ENCODE measurements around the gene SENP6. TPM values are rescaled to one million over a fixed set of nuclear protein-coding genes. Genes with fewer than 3 reads are reported as not detected.

The SENP6 gene
- total RNA-seq, 1 experiment from 2014 or later: 94.9 TPM

DNA sequence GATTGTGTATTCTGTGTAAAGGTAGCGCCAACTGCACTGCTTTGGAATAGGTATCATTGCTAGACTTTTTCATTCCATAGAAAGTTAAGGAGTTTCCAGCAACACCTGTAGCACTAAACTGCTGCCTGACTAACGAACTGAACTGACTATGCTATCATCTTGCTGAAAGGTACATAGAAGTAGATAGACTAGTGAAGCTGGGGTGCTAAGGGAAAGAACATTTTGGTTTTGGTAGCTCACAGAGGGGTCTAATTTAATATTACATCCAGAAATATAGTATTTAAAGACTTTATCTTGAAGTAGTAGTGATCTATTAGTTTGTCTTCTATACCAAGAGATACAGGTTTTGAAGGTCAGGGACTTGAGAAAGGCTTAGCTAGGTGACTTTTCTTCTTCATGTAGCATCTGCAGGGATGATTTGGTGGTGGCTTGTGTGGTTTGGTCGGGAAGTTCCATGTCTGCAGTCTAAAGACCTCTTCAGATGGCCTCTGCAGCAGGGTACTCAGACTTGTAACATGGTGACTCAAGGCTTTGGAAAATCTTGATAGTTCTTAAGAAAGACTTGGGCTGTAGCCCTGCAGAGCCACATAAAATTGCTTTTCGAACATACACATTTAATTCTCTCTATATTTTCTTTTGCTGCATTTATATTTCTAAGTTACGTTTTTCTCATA, 10.2 kb downstream of the SENP6 start:
- Mint-ChIP-seq H3K9me3 (ENCODE audit: unreplicated experiment) (no peaks in the 10 kb centered on the region), H3K27ac (ENCODE audit: unreplicated experiment) (no peak overlapping the region), H3K36me3 (ENCODE audit: insufficient read depth, unreplicated experiment) (no peaks in the 10 kb centered on the region), H3K4me3 (ENCODE audit: unreplicated experiment) (no peak overlapping the region), H3K27me3 (ENCODE audit: insufficient read depth, unreplicated experiment) (no peaks in the 10 kb centered on the region), H3K4me1 (ENCODE audit: low read depth, unreplicated experiment) (peaks cover 14% of the 10 kb centered on the region)
- ChIA-PET CTCF (no interaction called here), POLR2A (no interaction called here)
- Histone ChIP-seq H3K4me1 (no peaks in the 10 kb centered on the region), H3K9me3 (no peaks in the 10 kb centered on the region), H3K27me3 (replicated peaks; ENCODE audit: control insufficient read depth, insufficient read depth, low read length) (no peaks in the 10 kb centered on the region), H3K36me3 (ENCODE audit: control insufficient read depth, insufficient read depth, low read length) (no peaks in the 10 kb centered on the region), H3K4me3 (ENCODE audit: low read depth, low read length) (no peak overlapping the region)
- TF ChIP-seq, protein P1, sequence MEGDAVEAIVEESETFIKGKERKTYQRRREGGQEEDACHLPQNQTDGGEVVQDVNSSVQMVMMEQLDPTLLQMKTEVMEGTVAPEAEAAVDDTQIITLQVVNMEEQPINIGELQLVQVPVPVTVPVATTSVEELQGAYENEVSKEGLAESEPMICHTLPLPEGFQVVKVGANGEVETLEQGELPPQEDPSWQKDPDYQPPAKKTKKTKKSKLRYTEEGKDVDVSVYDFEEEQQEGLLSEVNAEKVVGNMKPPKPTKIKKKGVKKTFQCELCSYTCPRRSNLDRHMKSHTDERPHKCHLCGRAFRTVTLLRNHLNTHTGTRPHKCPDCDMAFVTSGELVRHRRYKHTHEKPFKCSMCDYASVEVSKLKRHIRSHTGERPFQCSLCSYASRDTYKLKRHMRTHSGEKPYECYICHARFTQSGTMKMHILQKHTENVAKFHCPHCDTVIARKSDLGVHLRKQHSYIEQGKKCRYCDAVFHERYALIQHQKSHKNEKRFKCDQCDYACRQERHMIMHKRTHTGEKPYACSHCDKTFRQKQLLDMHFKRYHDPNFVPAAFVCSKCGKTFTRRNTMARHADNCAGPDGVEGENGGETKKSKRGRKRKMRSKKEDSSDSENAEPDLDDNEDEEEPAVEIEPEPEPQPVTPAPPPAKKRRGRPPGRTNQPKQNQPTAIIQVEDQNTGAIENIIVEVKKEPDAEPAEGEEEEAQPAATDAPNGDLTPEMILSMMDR (IDR thresholded peaks at IDR 0.05; ENCODE audit: insufficient read depth in 1 of 2, low read depth in 1 of 2, low read length in 1 of 2, severe bottlenecking in 1 of 2, unreplicated experiment in 1 of 2): no peak
- DNase-seq: no peak
- no TSS peak for BruUV-seq (replicated peaks)
- intact Hi-C loops (cut with micrococcal nuclease; ENCODE audit: unreplicated experiment): no loop called here

DNA sequence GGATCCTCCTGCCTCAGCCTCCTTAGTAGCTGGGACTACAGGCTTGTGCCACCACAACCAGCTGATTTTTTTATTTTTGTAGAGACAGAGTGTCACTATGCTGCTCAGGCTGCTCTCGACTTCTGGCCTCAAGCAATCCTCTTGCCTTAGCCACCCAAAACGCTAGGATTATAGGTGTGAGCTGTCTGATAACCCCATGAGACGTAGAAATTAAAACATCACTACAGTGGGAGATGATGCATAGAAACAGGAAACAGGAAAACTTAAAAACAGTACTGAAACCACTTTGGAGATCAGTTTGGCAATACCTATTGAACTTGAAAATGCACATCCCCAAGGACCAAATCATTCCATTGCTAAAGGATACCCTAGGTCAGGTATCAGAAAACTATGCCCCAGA, 10.8 kb downstream of the SENP6 start:
- no peaks in the 10 kb centered on the region for H3K36me3 ChIP-seq (ENCODE audit: control insufficient read depth, insufficient read depth, low read length)
- intact Hi-C loops (cut with micrococcal nuclease; ENCODE audit: unreplicated experiment): no loop called here
- Mint-ChIP-seq H3K36me3 (ENCODE audit: insufficient read depth, unreplicated experiment) (no peaks in the 10 kb centered on the region), H3K27me3 (ENCODE audit: insufficient read depth, unreplicated experiment) (no peaks in the 10 kb centered on the region), H3K4me1 (ENCODE audit: low read depth, unreplicated experiment) (peaks cover 8% of the 10 kb centered on the region), H3K4me3 (ENCODE audit: unreplicated experiment) (no peak overlapping the region), H3K9me3 (ENCODE audit: unreplicated experiment) (no peaks in the 10 kb centered on the region), H3K27ac (ENCODE audit: unreplicated experiment) (no peak overlapping the region)
- CTCF ChIA-PET: no interaction called here
- H3K4me1 ChIP-seq: no peaks in the 10 kb centered on the region
- POLR2A ChIA-PET: no interaction called here
- H3K27me3 ChIP-seq (replicated peaks; ENCODE audit: control insufficient read depth, insufficient read depth, low read length): no peaks in the 10 kb centered on the region
- H3K4me3 ChIP-seq (ENCODE audit: low read depth, low read length): no peak overlapping the region
- BruUV-seq (replicated peaks): no TSS peak
- TF ChIP-seq, protein P1 (IDR thresholded peaks at IDR 0.05; ENCODE audit: insufficient read depth in 1 of 2, low read depth in 1 of 2, low read length in 1 of 2, severe bottlenecking in 1 of 2, unreplicated experiment in 1 of 2): no peak
- no peak for DNase-seq
- no peaks in the 10 kb centered on the region for H3K9me3 ChIP-seq

- Mint-ChIP-seq H3K27ac (ENCODE audit: unreplicated experiment) (no peak overlapping the region), H3K36me3 (ENCODE audit: insufficient read depth, unreplicated experiment) (no peaks in the 10 kb centered on the region), H3K4me3 (ENCODE audit: unreplicated experiment) (no peak overlapping the region), H3K4me1 (ENCODE audit: low read depth, unreplicated experiment) (peaks cover 4% of the 10 kb centered on the region), H3K9me3 (ENCODE audit: unreplicated experiment) (no peaks in the 10 kb centered on the region), H3K27me3 (ENCODE audit: insufficient read depth, unreplicated experiment) (no peaks in the 10 kb centered on the region)
- TF ChIP-seq, protein P1 (IDR thresholded peaks at IDR 0.05; ENCODE audit: insufficient read depth in 1 of 2, low read depth in 1 of 2, low read length in 1 of 2, severe bottlenecking in 1 of 2, unreplicated experiment in 1 of 2): no peak
- Histone ChIP-seq H3K4me3 (ENCODE audit: low read depth, low read length) (no peak overlapping the region), H3K36me3 (ENCODE audit: control insufficient read depth, insufficient read depth, low read length) (no peaks in the 10 kb centered on the region), H3K27me3 (replicated peaks; ENCODE audit: control insufficient read depth, insufficient read depth, low read length) (no peaks in the 10 kb centered on the region), H3K9me3 (no peaks in the 10 kb centered on the region), H3K4me1 (no peaks in the 10 kb centered on the region)
- intact Hi-C loops (cut with micrococcal nuclease; ENCODE audit: unreplicated experiment): no loop called here
- ChIA-PET CTCF (no interaction called here), POLR2A (no interaction called here)
- DNase-seq: no peak
- BruUV-seq (replicated peaks): no TSS peak
Observed at GRCh38 chr6:75613056-75613501, 11.4 kb downstream of the SENP6 start.

Measured in Caco-2 (cell line).